ENCODE results near the gene AMH.

The AMH gene

GRCh38 chr19:2289714-2290435 lies 40.8 kb downstream of the AMH start:
- H3K4me3 ChIP-seq (ENCODE audit: low read length), result peak overlapping the region; percentile 49; the same call in 1 of the 2 replicates
- H3K36me3 ChIP-seq (ENCODE audit: insufficient read depth, low read depth, low read length), result no peaks in the 10 kb centered on the region
- H3K9ac ChIP-seq (ENCODE audit: low read depth, low read length), result no peak overlapping the region
- no peaks in the 10 kb centered on the region; the same call in 1 of the 2 replicates for H3K4me1 ChIP-seq (ENCODE audit: insufficient read depth, low read length)
- H3K9me3 ChIP-seq (ENCODE audit: insufficient read depth, low read depth, low read length), result no peaks in the 10 kb centered on the region; the same call in 1 of the 2 replicates
- H3K27ac ChIP-seq (ENCODE audit: low read length), result no peak overlapping the region
- H3K27me3 ChIP-seq (ENCODE audit: insufficient read depth, low read length), result peaks cover 99% of the 10 kb centered on the region

- no peak overlapping the region for H3K9ac ChIP-seq (ENCODE audit: low read depth, low read length)
- H3K27ac ChIP-seq (ENCODE audit: low read length), result no peak overlapping the region
- H3K27me3 ChIP-seq (ENCODE audit: insufficient read depth, low read length), result peaks cover 99% of the 10 kb centered on the region
- H3K36me3 ChIP-seq (ENCODE audit: insufficient read depth, low read depth, low read length), result no peaks in the 10 kb centered on the region
- peak overlapping the region; percentile 58; the same call in 1 of the 2 replicates for H3K4me3 ChIP-seq (ENCODE audit: low read length)
- no peaks in the 10 kb centered on the region; the same call in 1 of the 2 replicates for H3K9me3 ChIP-seq (ENCODE audit: insufficient read depth, low read depth, low read length)
- H3K4me1 ChIP-seq (ENCODE audit: insufficient read depth, low read length), result no peaks in the 10 kb centered on the region; the same call in 1 of the 2 replicates
Measured at GRCh38 chr19:2290441-2291184, 41.5 kb downstream of the AMH start.

- Histone ChIP-seq H3K27me3 (ENCODE audit: insufficient read depth, low read length) (peaks cover 99% of the 10 kb centered on the region), H3K27ac (ENCODE audit: low read length) (no peak overlapping the region), H3K9me3 (ENCODE audit: insufficient read depth, low read depth, low read length) (no peaks in the 10 kb centered on the region; the same call in 1 of the 2 replicates), H3K4me1 (ENCODE audit: insufficient read depth, low read length) (no peaks in the 10 kb centered on the region; the same call in 1 of the 2 replicates), H3K36me3 (ENCODE audit: insufficient read depth, low read depth, low read length) (no peaks in the 10 kb centered on the region), H3K9ac (ENCODE audit: low read depth, low read length) (no peak overlapping the region), H3K4me3 (ENCODE audit: low read length) (peak overlapping the region; percentile 58)
Measured at GRCh38 chr19:2291185-2291751, 42.1 kb downstream of the AMH start.

- peaks cover 63% of the 10 kb centered on the region for H3K27me3 ChIP-seq (ENCODE audit: insufficient read depth, low read length)
- no peaks in the 10 kb centered on the region for H3K36me3 ChIP-seq (ENCODE audit: insufficient read depth, low read depth, low read length)
- no peak overlapping the region for H3K27ac ChIP-seq (ENCODE audit: low read length)
- H3K9me3 ChIP-seq (ENCODE audit: insufficient read depth, low read depth, low read length), result no peaks in the 10 kb centered on the region; the same call in 1 of the 2 replicates
- no peak overlapping the region for H3K4me3 ChIP-seq (ENCODE audit: low read length)
- no peak overlapping the region for H3K9ac ChIP-seq (ENCODE audit: low read depth, low read length)
- no peaks in the 10 kb centered on the region; the same call in 1 of the 2 replicates for H3K4me1 ChIP-seq (ENCODE audit: insufficient read depth, low read length)
Measured at GRCh38 chr19:2294687-2295335, 45.7 kb downstream of the AMH start.

GRCh38 chr19:2296141-2296540 lies 47.0 kb downstream of the AMH start:
- Histone ChIP-seq H3K4me1 (ENCODE audit: insufficient read depth, low read length) (no peaks in the 10 kb centered on the region), H3K9me3 (ENCODE audit: insufficient read depth, low read depth, low read length) (no peaks in the 10 kb centered on the region), H3K4me3 (ENCODE audit: low read length) (no peak overlapping the region), H3K27me3 (ENCODE audit: insufficient read depth, low read length) (peaks cover 50% of the 10 kb centered on the region), H3K27ac (ENCODE audit: low read length) (no peak overlapping the region), H3K9ac (ENCODE audit: low read depth, low read length) (no peak overlapping the region), H3K36me3 (ENCODE audit: insufficient read depth, low read depth, low read length) (no peaks in the 10 kb centered on the region)

GRCh38 chr19:2300533-2300932 lies 51.4 kb downstream of the AMH start:
- no peak overlapping the region for H3K4me3 ChIP-seq (ENCODE audit: low read length)
- no peak overlapping the region for H3K9ac ChIP-seq (ENCODE audit: low read depth, low read length)
- H3K27ac ChIP-seq (ENCODE audit: low read length), result no peak overlapping the region
- no peaks in the 10 kb centered on the region for H3K36me3 ChIP-seq (ENCODE audit: insufficient read depth, low read depth, low read length)
- no peaks in the 10 kb centered on the region for H3K9me3 ChIP-seq (ENCODE audit: insufficient read depth, low read depth, low read length)
- H3K27me3 ChIP-seq (ENCODE audit: insufficient read depth, low read length), result peaks cover 31% of the 10 kb centered on the region
- peaks cover 4% of the 10 kb centered on the region; the same call in 1 of the 2 replicates for H3K4me1 ChIP-seq (ENCODE audit: insufficient read depth, low read length)
